ENCODE results near the gene GPRIN1. TPM values are rescaled to one million over a fixed set of nuclear protein-coding genes. Genes with fewer than 3 reads are reported as not detected.

GPRIN1 gene
- total RNA-seq, 1 donor from 2014 or later, result 39.0 TPM

GRCh38 chr5:176568657-176569056 lies 41.3 kb downstream of the GPRIN1 start:
- Mint-ChIP-seq H3K27me3 (ENCODE audit: low read depth) (peaks cover 18% of the 10 kb centered on the region), H3K27ac (ENCODE audit: unreplicated experiment) (no peak overlapping the region), H3K9me3 (no peaks in the 10 kb centered on the region), H3K4me1 (no peaks in the 10 kb centered on the region), H3K4me3 (no peak overlapping the region), H3K36me3 (ENCODE audit: low read depth) (no peaks in the 10 kb centered on the region)
- TF ChIP-seq CTCF (conservative IDR thresholded peaks at IDR 0.05), result no peak
- no peak for DNase-seq (ENCODE audit: low read depth, low spot score)

DNA sequence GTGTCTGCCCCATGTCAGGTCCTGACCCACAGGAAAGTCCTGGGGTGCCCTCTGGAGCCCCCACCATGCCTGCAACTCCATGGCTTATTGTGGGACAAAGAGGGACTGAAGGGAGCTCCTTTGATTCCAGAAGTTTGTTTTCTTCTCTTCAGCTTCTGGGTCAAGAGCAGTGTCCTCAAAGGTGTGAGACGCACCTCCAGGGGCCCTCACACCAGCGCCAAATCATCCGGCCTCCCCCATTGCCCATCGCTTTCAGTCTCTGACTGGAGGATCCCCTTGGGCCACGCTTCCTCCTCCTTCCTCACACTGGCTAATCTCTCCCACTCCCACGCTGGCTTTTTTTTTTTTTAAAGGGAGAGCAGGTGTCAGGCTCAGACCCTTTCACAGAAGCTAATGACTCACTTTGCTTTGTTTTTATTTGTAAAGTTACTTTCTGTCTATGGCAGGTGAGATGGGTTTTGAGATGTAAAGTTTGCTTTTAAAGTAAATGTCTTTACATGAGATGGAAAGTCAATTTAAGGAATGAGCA lies 44.1 kb downstream of the GPRIN1 start:
- H3K27ac Mint-ChIP-seq (ENCODE audit: unreplicated experiment), result no peak overlapping the region
- H3K27me3 Mint-ChIP-seq (ENCODE audit: low read depth), result peaks cover 5% of the 10 kb centered on the region
- DNase-seq (ENCODE audit: low read depth, low spot score), result no peak
- H3K36me3 Mint-ChIP-seq (ENCODE audit: low read depth), result no peaks in the 10 kb centered on the region
- no peak overlapping the region for H3K4me3 Mint-ChIP-seq
- no peak for TF ChIP-seq CTCF (conservative IDR thresholded peaks at IDR 0.05)
- no peaks in the 10 kb centered on the region for H3K9me3 Mint-ChIP-seq
- H3K4me1 Mint-ChIP-seq, result no peaks in the 10 kb centered on the region

GRCh38 chr5:176564002-176564401 lies 46.0 kb downstream of the GPRIN1 start:
- Mint-ChIP-seq H3K9me3 (no peaks in the 10 kb centered on the region), H3K27ac (ENCODE audit: unreplicated experiment) (no peak overlapping the region), H3K4me1 (no peaks in the 10 kb centered on the region), H3K36me3 (ENCODE audit: low read depth) (no peaks in the 10 kb centered on the region), H3K4me3 (no peak overlapping the region), H3K27me3 (ENCODE audit: low read depth) (peaks cover 6% of the 10 kb centered on the region)
- no peak for TF ChIP-seq CTCF (conservative IDR thresholded peaks at IDR 0.05)
- no peak for DNase-seq (ENCODE audit: low read depth, low spot score)

- H3K27me3 Mint-ChIP-seq (ENCODE audit: low read depth), result peaks cover 6% of the 10 kb centered on the region
Observed at GRCh38 chr5:176562189-176562588, 47.8 kb downstream of the GPRIN1 start.

DNA sequence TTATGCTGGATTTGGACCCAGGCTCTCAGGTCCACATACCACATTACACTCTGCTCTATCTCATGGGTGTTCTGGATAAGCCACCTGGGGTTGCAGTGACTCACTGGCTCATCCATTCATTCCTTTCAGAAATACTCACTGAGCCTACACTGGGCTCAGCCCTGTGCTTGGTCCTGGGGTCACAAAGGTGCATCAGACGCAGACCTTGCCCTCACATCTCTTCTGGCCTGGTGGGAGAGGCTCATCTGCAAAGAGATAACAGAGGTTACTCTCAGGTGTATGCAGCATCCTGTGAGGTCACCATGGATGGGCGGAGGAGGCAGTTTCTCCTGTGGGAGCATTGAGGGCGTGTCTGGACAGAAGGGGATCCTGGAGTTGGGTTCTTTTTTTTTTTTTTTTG lies 48.7 kb downstream of the GPRIN1 start:
- Mint-ChIP-seq H3K36me3 (ENCODE audit: low read depth) (no peaks in the 10 kb centered on the region), H3K27ac (ENCODE audit: unreplicated experiment) (no peak overlapping the region), H3K27me3 (ENCODE audit: low read depth) (peaks cover 6% of the 10 kb centered on the region), H3K4me1 (no peaks in the 10 kb centered on the region), H3K9me3 (no peaks in the 10 kb centered on the region), H3K4me3 (no peak overlapping the region)
- DNase-seq (ENCODE audit: low read depth, low spot score), result no peak
- no peak for TF ChIP-seq CTCF (conservative IDR thresholded peaks at IDR 0.05)

More at GRCh38 chr5:176562189-176562588, 47.8 kb downstream of the GPRIN1 start:
- DNase-seq (ENCODE audit: low read depth, low spot score), result no peak
- Mint-ChIP-seq H3K9me3 (no peaks in the 10 kb centered on the region), H3K4me3 (no peak overlapping the region), H3K36me3 (ENCODE audit: low read depth) (no peaks in the 10 kb centered on the region), H3K4me1 (no peaks in the 10 kb centered on the region), H3K27ac (ENCODE audit: unreplicated experiment) (no peak overlapping the region)
- TF ChIP-seq CTCF (conservative IDR thresholded peaks at IDR 0.05), result no peak
